Memory B cell (primary cell): ENCODE results near the gene NKIRAS1.

Experiments
- ATAC-seq: fragments of 150-1000 bp; cut with Tn5 transposase; 2 replicates; pipeline ENCODE4 v1.10.0; 2021; ENCODE audit warnings: low read depth, mild to moderate bottlenecking, moderate library complexity
- DNase-seq, 2 donors: peaks; one replicate each; pipeline ENCODE4 v3.0.0; 2022; ENCODE audit warnings: low spot score in 2 of 2
- H3K27ac Mint-ChIP-seq: one replicate; pipeline ENCODE4 v1.8.0; 2022; ENCODE audit warnings: mild to moderate bottlenecking, moderate library complexity, mixed read lengths
- H3K27me3 Mint-ChIP-seq: one replicate; pipeline ENCODE4 v1.8.0; 2022; ENCODE audit warnings: mixed read lengths
- H3K36me3 Mint-ChIP-seq: one replicate; pipeline ENCODE4 v1.8.0; 2022; ENCODE audit warnings: mild to moderate bottlenecking, mixed read lengths
- H3K4me1 Mint-ChIP-seq: one replicate; pipeline ENCODE4 v1.8.0; 2022; ENCODE audit warnings: mixed read lengths
- H3K4me3 Mint-ChIP-seq: one replicate; pipeline ENCODE4 v1.8.0; 2022; ENCODE audit warnings: mild to moderate bottlenecking, moderate library complexity, mixed read lengths
- H3K9me3 Mint-ChIP-seq: one replicate; pipeline ENCODE4 v1.8.0; 2022; ENCODE audit warnings: mixed read lengths

NKIRAS1 gene

DNA sequence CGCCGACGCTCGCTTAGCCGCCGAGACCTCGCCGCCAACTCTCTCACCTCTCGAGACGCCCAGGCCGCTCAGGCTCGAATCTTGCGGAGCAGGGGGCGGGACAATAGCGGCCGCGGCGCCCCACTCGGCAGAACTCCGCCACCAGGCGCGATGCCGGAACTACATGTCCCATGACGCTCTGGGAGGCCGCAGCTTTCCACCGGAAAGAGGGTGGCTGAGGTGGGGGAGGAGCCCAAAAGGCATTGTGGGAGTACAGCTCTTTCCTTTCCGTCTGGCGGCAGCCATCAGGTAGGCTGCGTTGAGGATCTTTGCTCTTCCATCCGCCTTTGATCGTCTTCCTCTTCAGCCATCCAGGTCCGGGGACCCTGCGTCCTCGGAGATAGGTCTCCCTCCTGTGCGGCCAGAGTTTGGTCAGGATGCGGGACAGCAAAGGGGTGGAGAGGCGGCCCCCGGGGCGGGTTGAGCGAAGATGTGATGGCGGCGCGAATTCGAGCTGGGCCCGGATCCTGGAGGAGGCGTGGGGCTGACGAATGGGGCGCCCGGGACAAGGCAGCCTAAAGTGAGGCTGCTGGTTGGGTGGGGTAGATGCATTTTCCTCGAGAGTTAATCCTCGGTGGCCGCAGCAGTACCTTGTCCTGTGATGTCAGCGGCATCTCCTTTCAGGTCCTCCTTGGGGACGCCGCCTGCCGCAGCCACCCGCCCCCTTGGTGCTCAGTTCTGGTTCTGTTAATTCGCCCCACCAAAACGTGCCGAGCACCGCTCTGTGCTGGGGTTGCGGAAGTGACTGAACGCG lies at the start of gene NKIRAS1, which contains the start of gene RPL15:
TSS of gene NKIRAS1 (minus strand) at position 105 of the 793 bp plus-strand sequence. CDS start 6,086 bp downstream, outside the sequence.
TSS of gene RPL15 (plus strand) at position 247 of the 793 bp plus-strand sequence. CDS start 728 bp downstream, outside the sequence.
- peaks cover 21% of the 10 kb centered on the region for H3K36me3 Mint-ChIP-seq
- ATAC-seq = peak; percentile 85

DNA sequence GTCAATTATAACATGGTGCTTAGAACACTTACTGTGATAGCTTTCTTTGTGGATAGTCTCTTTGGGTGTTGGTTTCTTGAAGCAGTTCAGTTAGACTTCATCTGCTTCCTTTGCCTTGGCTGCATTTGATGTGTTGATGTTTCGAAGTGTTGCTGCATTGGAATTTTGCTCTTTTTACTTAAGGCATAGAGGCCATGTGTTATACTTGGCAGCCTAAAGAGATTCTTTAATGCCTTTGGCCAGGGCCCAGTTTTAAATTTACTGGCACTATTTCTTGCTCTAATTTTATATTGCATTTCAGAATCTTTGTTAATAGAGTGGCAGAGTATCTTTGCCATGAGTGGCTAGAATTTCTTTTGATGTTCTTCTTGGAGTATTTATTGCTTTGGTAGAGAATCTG lies 49.5 kb upstream of the NKIRAS1 start:
- no peaks in the 10 kb centered on the region for H3K9me3 Mint-ChIP-seq
- no peak overlapping the region for H3K27ac Mint-ChIP-seq
- H3K4me1 Mint-ChIP-seq = no peaks in the 10 kb centered on the region
- H3K36me3 Mint-ChIP-seq = peaks cover 43% of the 10 kb centered on the region
- DNase-seq (no peak), ATAC-seq (no peak)
- no peak overlapping the region for H3K4me3 Mint-ChIP-seq
- H3K27me3 Mint-ChIP-seq = no peaks in the 10 kb centered on the region

More for the DNA sequence above, at the start of gene NKIRAS1, which contains the start of gene RPL15:
- H3K27ac Mint-ChIP-seq = peak within 1 kb of the TSS; percentile 95
- no peaks in the 10 kb centered on the region for H3K9me3 Mint-ChIP-seq
- peaks cover 27% of the 10 kb centered on the region for H3K4me1 Mint-ChIP-seq
- peak within 1 kb of the TSS; percentile 97 for H3K4me3 Mint-ChIP-seq
- H3K27me3 Mint-ChIP-seq = no peaks in the 10 kb centered on the region
- DNase-seq = peak; percentile 92 to 97

DNA sequence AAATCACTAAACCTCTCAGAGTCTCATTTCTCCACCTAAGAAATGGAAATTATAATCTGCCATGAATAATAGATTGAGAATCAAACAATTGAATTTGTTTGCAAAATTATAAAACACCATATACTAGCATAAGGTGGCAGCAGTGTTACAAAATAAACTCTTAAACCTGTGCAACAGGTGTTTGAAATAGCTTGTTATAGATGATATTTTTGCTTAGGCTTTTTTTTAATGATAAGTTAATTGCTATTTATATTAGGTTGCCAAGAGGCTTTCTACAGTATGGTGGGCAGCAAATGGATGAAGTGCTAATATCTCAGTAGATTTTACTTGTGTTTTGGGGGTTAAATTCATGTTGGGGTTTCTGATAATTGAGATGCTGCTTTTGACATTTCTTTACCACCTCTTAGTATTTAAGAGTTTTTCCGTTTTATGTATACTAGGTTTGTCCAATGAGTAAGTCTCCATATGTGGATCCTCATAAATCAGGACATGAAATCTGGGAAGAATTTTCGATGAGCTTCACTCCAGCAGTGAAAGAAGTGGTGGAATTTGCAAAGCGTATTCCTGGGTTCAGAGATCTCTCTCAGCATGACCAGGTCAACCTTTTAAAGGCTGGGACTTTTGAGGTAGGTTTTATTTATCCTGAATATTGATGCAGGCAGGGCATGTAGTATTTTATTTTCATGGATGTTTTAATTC lies 47.9 kb upstream of the NKIRAS1 start:
- no peaks in the 10 kb centered on the region for H3K4me1 Mint-ChIP-seq
- DNase-seq (no peak), ATAC-seq (no peak)
- H3K9me3 Mint-ChIP-seq = no peaks in the 10 kb centered on the region
- H3K27ac Mint-ChIP-seq = no peak overlapping the region
- H3K27me3 Mint-ChIP-seq = no peaks in the 10 kb centered on the region
- H3K36me3 Mint-ChIP-seq = peaks cover 40% of the 10 kb centered on the region
- no peak overlapping the region for H3K4me3 Mint-ChIP-seq

- Mint-ChIP-seq H3K4me3 (no peak overlapping the region), H3K36me3 (peaks cover 37% of the 10 kb centered on the region), H3K27me3 (no peaks in the 10 kb centered on the region), H3K4me1 (peaks cover 3% of the 10 kb centered on the region), H3K27ac (no peak overlapping the region), H3K9me3 (no peaks in the 10 kb centered on the region)
- ATAC-seq (no peak), DNase-seq (no peak)
Measured at GRCh38 chr3:23961913-23962312, 45.1 kb upstream of the NKIRAS1 start.

GRCh38 chr3:23961066-23961465 lies 44.3 kb upstream of the NKIRAS1 start:
- Mint-ChIP-seq H3K4me1 (peaks cover 3% of the 10 kb centered on the region), H3K9me3 (no peaks in the 10 kb centered on the region), H3K27ac (no peak overlapping the region), H3K36me3 (peaks cover 37% of the 10 kb centered on the region), H3K27me3 (no peaks in the 10 kb centered on the region), H3K4me3 (no peak overlapping the region)
- ATAC-seq (no peak), DNase-seq (no peak)

GRCh38 chr3:23960649-23961048 lies 43.9 kb upstream of the NKIRAS1 start:
- Mint-ChIP-seq H3K4me3 (no peak overlapping the region), H3K27ac (peak overlapping the region; percentile 28), H3K36me3 (peaks cover 36% of the 10 kb centered on the region), H3K4me1 (peaks cover 5% of the 10 kb centered on the region), H3K27me3 (no peaks in the 10 kb centered on the region), H3K9me3 (no peaks in the 10 kb centered on the region)
- DNase-seq (no peak), ATAC-seq (no peak)

DNA sequence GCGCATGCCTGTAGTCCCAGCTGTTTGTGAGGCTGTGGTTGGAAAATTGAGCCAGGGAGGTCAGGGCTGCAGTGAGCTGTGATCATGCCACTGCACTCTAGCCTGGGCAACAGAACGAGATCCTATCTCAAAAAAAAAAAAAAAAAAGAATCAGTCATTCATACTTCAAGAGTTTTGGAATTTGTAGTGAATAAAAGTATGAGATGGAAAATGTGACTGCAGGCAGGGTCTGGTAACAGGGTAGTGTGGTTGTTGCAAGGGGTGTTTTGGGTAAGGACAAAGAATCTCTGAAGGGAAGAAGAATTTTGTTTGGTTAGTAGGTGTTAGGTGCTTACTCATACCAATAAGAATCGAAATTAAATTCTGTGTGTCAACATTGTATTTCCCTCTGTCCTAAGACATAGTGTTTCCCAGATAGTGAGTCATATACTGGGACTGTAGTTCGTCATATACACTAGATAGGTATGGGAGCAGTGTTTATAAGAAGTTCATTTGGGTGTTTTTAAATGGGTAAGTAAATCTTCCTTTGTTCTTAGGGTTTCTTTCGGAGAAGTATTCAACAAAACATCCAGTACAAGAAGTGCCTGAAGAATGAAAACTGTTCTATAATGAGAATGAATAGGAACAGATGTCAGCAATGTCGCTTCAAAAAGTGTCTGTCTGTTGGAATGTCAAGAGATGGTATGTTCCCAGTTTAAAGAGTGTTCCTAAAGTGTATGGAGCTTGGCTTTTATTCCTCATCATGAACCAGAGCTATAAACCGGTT lies 42.5 kb upstream of the NKIRAS1 start:
- DNase-seq = no peak
- ATAC-seq = no peak
- H3K4me3 Mint-ChIP-seq = no peak overlapping the region
- no peak overlapping the region for H3K27ac Mint-ChIP-seq
- H3K4me1 Mint-ChIP-seq = peaks cover 12% of the 10 kb centered on the region
- no peaks in the 10 kb centered on the region for H3K9me3 Mint-ChIP-seq
- peaks cover 36% of the 10 kb centered on the region for H3K36me3 Mint-ChIP-seq
- no peaks in the 10 kb centered on the region for H3K27me3 Mint-ChIP-seq

GRCh38 chr3:23956701-23957100 lies 39.9 kb upstream of the NKIRAS1 start:
- DNase-seq (no peak), ATAC-seq (no peak)
- no peak overlapping the region for H3K4me3 Mint-ChIP-seq
- no peaks in the 10 kb centered on the region for H3K27me3 Mint-ChIP-seq
- no peak overlapping the region for H3K27ac Mint-ChIP-seq
- no peaks in the 10 kb centered on the region for H3K9me3 Mint-ChIP-seq
- H3K36me3 Mint-ChIP-seq = peaks cover 23% of the 10 kb centered on the region
- H3K4me1 Mint-ChIP-seq = peaks cover 26% of the 10 kb centered on the region

DNA sequence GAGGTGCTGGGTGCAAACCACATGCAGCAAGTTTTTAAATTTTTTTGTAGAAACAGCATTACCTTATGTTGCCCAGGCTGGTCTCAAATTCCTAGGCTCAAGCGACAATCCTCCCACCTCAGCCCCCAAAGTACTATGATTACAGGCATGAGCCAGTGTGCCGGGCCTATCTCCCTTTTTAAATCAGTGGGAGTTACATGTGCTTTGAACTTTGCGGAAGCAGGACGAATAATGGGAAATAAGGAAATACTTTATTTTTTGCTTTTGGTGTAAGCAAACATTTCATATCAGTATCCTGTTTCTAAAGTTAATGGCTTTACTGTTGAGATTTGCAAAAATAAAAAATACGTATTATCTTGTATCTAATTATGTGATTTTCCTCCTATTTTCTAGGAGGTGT lies 37.4 kb upstream of the NKIRAS1 start:
- Mint-ChIP-seq H3K9me3 (no peaks in the 10 kb centered on the region), H3K36me3 (peaks cover 15% of the 10 kb centered on the region), H3K4me3 (no peak overlapping the region), H3K27ac (no peak overlapping the region), H3K4me1 (peaks cover 42% of the 10 kb centered on the region), H3K27me3 (no peaks in the 10 kb centered on the region)
- ATAC-seq (no peak), DNase-seq (no peak)

DNA sequence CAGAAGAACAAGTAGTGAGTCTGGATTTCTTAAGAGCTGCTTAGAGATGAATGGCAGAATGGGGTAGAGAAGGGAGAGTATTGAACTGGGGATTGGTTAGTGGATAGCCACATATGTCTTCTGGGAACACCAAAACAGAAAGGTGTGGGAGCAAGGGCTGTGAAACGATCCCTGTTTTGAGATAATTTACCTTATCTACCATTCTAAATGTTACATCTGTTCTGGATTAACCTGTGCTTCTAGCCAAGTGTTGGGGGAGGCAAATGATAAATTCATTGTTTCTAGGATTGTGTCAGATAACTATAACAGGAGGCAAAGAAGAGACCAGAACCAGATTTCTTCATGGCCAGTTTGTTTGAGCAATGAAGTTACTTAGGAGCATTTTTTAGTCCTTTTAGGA lies 36.7 kb upstream of the NKIRAS1 start:
- H3K4me1 Mint-ChIP-seq = peaks cover 42% of the 10 kb centered on the region
- no peak for DNase-seq

DNA sequence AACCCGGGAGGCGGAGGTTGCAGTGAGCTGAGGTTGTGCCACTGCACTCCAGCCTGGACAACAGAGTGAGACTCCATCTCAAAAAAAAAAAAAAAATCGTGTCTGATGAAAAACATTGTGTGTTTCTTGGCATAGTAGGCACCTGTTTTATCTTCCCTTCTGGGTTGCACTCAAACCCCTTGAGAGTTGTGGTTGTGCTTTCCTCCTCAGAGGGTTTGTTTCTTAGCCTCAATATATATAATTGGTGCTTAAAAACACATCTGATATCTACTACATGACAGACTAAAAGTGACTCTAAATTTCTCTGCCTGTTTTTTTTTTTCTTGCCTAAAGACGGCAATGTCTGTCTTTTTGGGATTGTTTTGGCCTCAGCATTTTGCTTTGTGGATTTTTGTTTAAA lies 35.9 kb upstream of the NKIRAS1 start:
- H3K36me3 Mint-ChIP-seq = peaks cover 18% of the 10 kb centered on the region
- peak overlapping the region; percentile 82 for H3K27ac Mint-ChIP-seq
- DNase-seq (peak; percentile 15 to 55), ATAC-seq (peak; percentile 95)
- peaks cover 45% of the 10 kb centered on the region for H3K4me1 Mint-ChIP-seq
- no peaks in the 10 kb centered on the region for H3K9me3 Mint-ChIP-seq
- H3K4me3 Mint-ChIP-seq = peak overlapping the region; percentile 59
- no peaks in the 10 kb centered on the region for H3K27me3 Mint-ChIP-seq

More for the DNA sequence above, 36.7 kb upstream of the NKIRAS1 start:
- Mint-ChIP-seq H3K36me3 (peaks cover 15% of the 10 kb centered on the region), H3K4me3 (no peak overlapping the region), H3K27me3 (no peaks in the 10 kb centered on the region), H3K9me3 (no peaks in the 10 kb centered on the region), H3K27ac (no peak overlapping the region)
- no peak for ATAC-seq

GRCh38 chr3:23950293-23950692 lies 33.5 kb upstream of the NKIRAS1 start:
- no peak for ATAC-seq
- H3K27ac Mint-ChIP-seq = peak overlapping the region; percentile 67
- no peaks in the 10 kb centered on the region for H3K9me3 Mint-ChIP-seq
- no peaks in the 10 kb centered on the region for H3K27me3 Mint-ChIP-seq
- peak overlapping the region; percentile 51 for H3K4me3 Mint-ChIP-seq
- no peak for DNase-seq
- H3K36me3 Mint-ChIP-seq = peaks cover 9% of the 10 kb centered on the region
- peaks cover 48% of the 10 kb centered on the region for H3K4me1 Mint-ChIP-seq

DNA sequence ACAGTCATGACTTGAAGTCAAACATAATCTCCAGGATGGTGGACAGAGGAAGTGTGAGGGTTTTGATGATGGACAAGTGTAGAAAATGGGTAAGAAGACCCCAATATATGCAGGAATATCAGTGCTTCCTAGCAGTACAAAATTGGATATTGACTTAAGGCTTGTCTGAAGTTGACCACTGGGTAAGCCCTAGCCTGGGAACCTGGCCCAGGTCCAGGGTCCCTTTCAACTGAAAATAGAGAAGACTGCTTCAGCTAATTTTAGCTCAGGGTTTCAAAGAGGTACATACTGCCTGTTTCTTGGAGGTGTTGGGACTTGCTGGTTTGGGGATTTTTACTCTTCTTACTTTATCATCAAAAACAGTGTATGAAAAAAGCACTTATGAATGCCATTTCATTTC lies 33.0 kb upstream of the NKIRAS1 start:
- ATAC-seq = no peak
- peak overlapping the region; percentile 67 for H3K27ac Mint-ChIP-seq
- peaks cover 46% of the 10 kb centered on the region for H3K4me1 Mint-ChIP-seq

GRCh38 chr3:23948761-23949160 lies 32.0 kb upstream of the NKIRAS1 start:
- peaks cover 3% of the 10 kb centered on the region for H3K36me3 Mint-ChIP-seq
- H3K9me3 Mint-ChIP-seq = no peaks in the 10 kb centered on the region
- ATAC-seq = no peak
- no peak for DNase-seq
- H3K27ac Mint-ChIP-seq = no peak overlapping the region
- peaks cover 50% of the 10 kb centered on the region for H3K4me1 Mint-ChIP-seq
- no peaks in the 10 kb centered on the region for H3K27me3 Mint-ChIP-seq
- no peak overlapping the region for H3K4me3 Mint-ChIP-seq

More for the DNA sequence above, 33.0 kb upstream of the NKIRAS1 start:
- Mint-ChIP-seq H3K9me3 (no peaks in the 10 kb centered on the region), H3K36me3 (peaks cover 7% of the 10 kb centered on the region), H3K4me3 (no peak overlapping the region), H3K27me3 (no peaks in the 10 kb centered on the region)
- DNase-seq = no peak
